GM12878 (cell line): ENCODE measurements around the gene SETSIP. TPM values are rescaled to one million over a fixed set of nuclear protein-coding genes. Genes with fewer than 3 reads are reported as not detected.

Experiments used
- ATAC-seq: fragments of 200-7000 bp; cut with Tn5 transposase; 3 replicates; pipeline ENCODE4 v1.9.1; 2020; ENCODE audit warnings: mild to moderate bottlenecking, moderate library complexity
- BruUV-seq: library from RNA; stranded (reverse); fragments of 400-500 nt; replicated peaks from 2 replicates; lab custom pipeline; 2021; lab: Mats Ljungman, UMichigan
- CTCF ChIA-PET: fragments of 300-600 bp; sonication (Branson Sonifier 250); formaldehyde crosslinking; extraction: SDS; loops from one replicate; lab custom pipeline; 2021; ENCODE audit warnings: inconsistent platforms; lab: Yijun Ruan, JAX
- POLR2A ChIA-PET: fragments of 350-600 bp; formaldehyde crosslinking; extraction: SDS; loops from one replicate; lab custom pipeline; 2021; ENCODE audit warnings: inconsistent platforms; lab: Charles Lee
- RAD21 ChIA-PET: fragments of 300-600 bp; sonication (Branson Sonifier 250); formaldehyde crosslinking; loops from one replicate; lab custom pipeline; 2023; ENCODE audit warnings: antibody characterized with exemption; ENCODE audit not compliant: unreplicated experiment; lab: Charles Lee
- SMC1A ChIA-PET: fragments of 300-600 bp; sonication (Branson Sonifier 250); formaldehyde crosslinking; loops from one replicate; lab custom pipeline; 2023; ENCODE audit not compliant: unreplicated experiment, uncharacterized antibody; lab: Charles Lee
- DNase-seq: peaks from one replicate; pipeline ENCODE4 v3.0.0-alpha.2; 2011; ENCODE audit warnings: low read depth, low spot score
- FAIRE-seq: peaks from 3 replicates; lab custom pipeline; 2011; peaks lifted over from hg19 to GRCh38; lab: Jason Lieb, UNC
- H2AFZ ChIP-seq: 2 replicates; pipeline ENCODE4 v1.6.0; 2011; ENCODE audit warnings: low read depth, low read length, control low read depth; ENCODE audit not compliant: control insufficient read depth
- H3K27ac ChIP-seq: 2 replicates; pipeline ENCODE4 v1.5.1; 2011; ENCODE audit warnings: control low read depth; ENCODE audit not compliant: control insufficient read depth, insufficient read depth
- H3K27me3 ChIP-seq, 2 experiments: replicated peaks in 1 of 2; 2 replicates each; pipeline versions ENCODE4 v1.6.0 to v1.6.1; 2011; ENCODE audit warnings: low read length in 1 of 2; ENCODE audit not compliant: control insufficient read depth in 2 of 2, insufficient read depth in 2 of 2
- H3K36me3 ChIP-seq, 2 experiments: 2 replicates each; pipeline ENCODE4 v1.5.1; 2011; ENCODE audit warnings: low read length in 1 of 2; ENCODE audit not compliant: control insufficient read depth in 2 of 2, insufficient read depth in 2 of 2
- H3K4me1 ChIP-seq: 2 replicates; pipeline ENCODE4 v1.6.1; 2011; ENCODE audit warnings: mild to moderate bottlenecking, low read length, moderate library complexity, mixed read lengths; ENCODE audit not compliant: control insufficient read depth, insufficient read depth
- H3K4me2 ChIP-seq: 2 replicates; pipeline ENCODE4 v1.6.0; 2011; ENCODE audit warnings: control low read depth; ENCODE audit not compliant: control insufficient read depth, insufficient read depth
- H3K4me3 ChIP-seq: fragments of 200-600 bp; sonication (generic); 2 replicates; pipeline ENCODE4 v1.5.1; 2016
- H3K79me2 ChIP-seq: 2 replicates; pipeline ENCODE4 v1.6.0; 2011; ENCODE audit warnings: low read length; ENCODE audit not compliant: control insufficient read depth, insufficient read depth
- H3K9ac ChIP-seq: 2 replicates; pipeline ENCODE4 v1.8.0; 2011; ENCODE audit warnings: low read length, control low read depth, mixed read lengths; ENCODE audit not compliant: control insufficient read depth, insufficient read depth
- H3K9me3 ChIP-seq: replicated peaks from 3 replicates; pipeline ENCODE4 v1.5.1; 2011; ENCODE audit warnings: mild to moderate bottlenecking, low read length; ENCODE audit not compliant: control insufficient read depth, insufficient read depth
- H4K20me1 ChIP-seq: 2 replicates; pipeline ENCODE4 v1.6.0; 2011; ENCODE audit not compliant: control insufficient read depth, insufficient read depth
- ASH2L ChIP-seq: fragments of 300-600, 200-600 bp; sonication (generic); IDR thresholded peaks from 2 replicates; pipeline ENCODE4 v1.6.1; 2017; ENCODE audit warnings: low read depth, mild to moderate bottlenecking, borderline replicate concordance
- BCL11A ChIP-seq: IDR thresholded peaks from 2 replicates; pipeline ENCODE4 v1.6.1; 2011; ENCODE audit warnings: low read depth, low read length
- CBFB ChIP-seq: IDR thresholded peaks from 2 replicates; pipeline ENCODE4 v1.6.1; 2016; ENCODE audit warnings: antibody characterized with exemption, low read depth
- EZH2 ChIP-seq: IDR thresholded peaks from 2 replicates; pipeline ENCODE4 v1.6.1; 2012; ENCODE audit warnings: low read depth, mild to moderate bottlenecking, control low read depth, inconsistent platforms, low read length, borderline replicate concordance; ENCODE audit not compliant: control insufficient read depth
- IRF4 ChIP-seq: IDR thresholded peaks from 2 replicates; pipeline ENCODE4 v1.6.1; 2011; ENCODE audit warnings: low read depth, low read length
- NR2F1 ChIP-seq: fragments of 450-650 bp; conservative IDR thresholded peaks from 2 replicates; pipeline ENCODE4 v1.6.1; 2017; ENCODE audit warnings: mild to moderate bottlenecking
- PAX5 ChIP-seq: IDR thresholded peaks from 2 replicates; pipeline ENCODE4 v1.6.1; 2011; ENCODE audit warnings: low read depth, low read length, borderline replicate concordance
- RB1 ChIP-seq: fragments of 450-650 bp; formaldehyde crosslinking; IDR thresholded peaks from 2 replicates; pipeline ENCODE4 v1.6.1; 2017; ENCODE audit warnings: mild to moderate bottlenecking, borderline replicate concordance
- SMARCA5 ChIP-seq: fragments of 450-650 bp; IDR thresholded peaks from 2 replicates; pipeline ENCODE4 v1.6.1; 2017; ENCODE audit warnings: mild to moderate bottlenecking
- TBL1XR1 ChIP-seq: IDR thresholded peaks from 2 replicates; pipeline ENCODE4 v1.6.1; 2012; ENCODE audit warnings: low read depth, low read length, improper control_type of control experiment
- YBX1 ChIP-seq: fragments of 450-650 bp; IDR thresholded peaks from 2 replicates; pipeline ENCODE4 v1.6.1; 2016; ENCODE audit warnings: antibody characterized with exemption
- ZBTB4 ChIP-seq: fragments of 450-650 bp; formaldehyde crosslinking; IDR thresholded peaks from 2 replicates; pipeline ENCODE4 v1.4.0; 2022; ENCODE audit warnings: mild to moderate bottlenecking, moderate library complexity
- ZNF207 ChIP-seq: fragments of 450-650 bp; IDR thresholded peaks from 2 replicates; pipeline ENCODE4 v1.6.1; 2014; ENCODE audit warnings: antibody characterized with exemption, mild to moderate bottlenecking, borderline replicate concordance
- ZNF274 ChIP-seq: IDR thresholded peaks from one replicate; pipeline ENCODE4 v1.8.0; 2011; ENCODE audit not compliant: insufficient read length, insufficient read depth
- WGBS: methylation state at CpG from one replicate; pipeline ENCODE4 v1.1.6; 2016; ENCODE audit warnings: low lambda C conversion rate; ENCODE audit not compliant: insufficient replicate concordance, insufficient coverage; ENCODE audit errors: missing lambda C conversion rate; 5-methylcytosine and 5-hydroxymethylcytosine counted together
- in situ Hi-C: fragments of 300-500 bp; cut with MboI; formaldehyde crosslinking; loops from 9 replicates; pipeline ENCODE4 v1.14.3; 2018; ENCODE audit warnings: mixed read lengths
- intact Hi-C: fragments of 100-400 bp; cut with micrococcal nuclease; formaldehyde crosslinking; loops from one replicate; pipeline ENCODE4 v1.14.2; 2022; ENCODE audit not compliant: unreplicated experiment
- polyA plus RNA-seq, 11 experiments: library from polyadenylated mRNA; depleted of rRNA in 4 of 11; unstranded in 6 of 11; stranded (reverse) in 5 of 11; fragments of >200 nt; fragmentation: Nextera tagmentation in 4 of 11; fragmentation: Illumina TruSeq in 1 of 11; extraction: Ambion mirVana in 4 of 11; extraction: Trizol in 1 of 11; gene quantifications; 1 replicate in 1 of 11; 2 replicates in 10 of 11; pipeline versions ENCODE4 v1.2.1 to v1.2.3, GENCODE V29; 2011 to 2016; ENCODE audit warnings: inconsistent platforms in 2 of 11, missing spikeins in 2 of 11, low read depth in 1 of 11
- total RNA-seq, 4 experiments: library from RNA; depleted of rRNA in 3 of 4; stranded (reverse); fragments of >200 nt in 3 of 4; fragmentation: Illumina TruSeq in 1 of 4; extraction: Trizol in 1 of 4; gene quantifications; 2 replicates each; pipeline versions ENCODE4 v1.2.1 to v1.2.3, GENCODE V29; 2013 to 2021
- TF ChIP-seq, protein P1 (sequence below): fragments of 450-650 bp; IDR thresholded peaks from 2 replicates; pipeline ENCODE4 v1.6.1; 2017; ENCODE audit warnings: mild to moderate bottlenecking, low read depth, inconsistent platforms; ENCODE audit not compliant: poor library complexity, severe bottlenecking
- TF ChIP-seq, protein P2 (sequence below): fragments of 450-650 bp; IDR thresholded peaks from 2 replicates; pipeline ENCODE4 v1.6.1; 2017; ENCODE audit warnings: antibody characterized with exemption, mild to moderate bottlenecking, moderate library complexity
- TF ChIP-seq, protein P3 (sequence below): IDR thresholded peaks from 2 replicates; pipeline ENCODE4 v1.6.1; 2012; ENCODE audit warnings: low read depth, low read length, improper control_type of control experiment

Gene SETSIP
- total and polyA plus RNA-seq, 10 of the 15 experiments (the other 5 are each of a cell fraction or from before 2014, with no cell fraction given) = 0.15 to 0.46 (median 0.23) TPM; not detected in 2

DNA sequence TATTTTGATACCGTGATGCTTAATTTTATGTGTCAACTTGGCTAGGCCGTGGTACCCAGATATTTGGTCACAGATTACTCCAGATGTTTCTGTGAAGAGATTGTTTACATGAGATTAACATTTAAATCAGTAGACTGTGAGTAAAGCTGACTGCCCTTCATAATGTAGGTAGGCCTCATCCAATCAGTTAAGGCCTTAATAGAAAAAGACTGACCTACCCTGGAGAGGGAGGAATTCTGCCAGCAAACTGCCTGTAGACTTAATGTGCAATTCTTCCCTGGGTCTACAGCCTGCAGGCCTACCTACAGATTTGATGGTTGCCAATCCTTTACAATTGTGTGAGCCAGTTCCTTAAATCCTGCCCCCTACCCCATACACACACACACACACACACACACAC is 4.3 kb downstream of the SETSIP start (continued):
- TF ChIP-seq, protein P1, sequence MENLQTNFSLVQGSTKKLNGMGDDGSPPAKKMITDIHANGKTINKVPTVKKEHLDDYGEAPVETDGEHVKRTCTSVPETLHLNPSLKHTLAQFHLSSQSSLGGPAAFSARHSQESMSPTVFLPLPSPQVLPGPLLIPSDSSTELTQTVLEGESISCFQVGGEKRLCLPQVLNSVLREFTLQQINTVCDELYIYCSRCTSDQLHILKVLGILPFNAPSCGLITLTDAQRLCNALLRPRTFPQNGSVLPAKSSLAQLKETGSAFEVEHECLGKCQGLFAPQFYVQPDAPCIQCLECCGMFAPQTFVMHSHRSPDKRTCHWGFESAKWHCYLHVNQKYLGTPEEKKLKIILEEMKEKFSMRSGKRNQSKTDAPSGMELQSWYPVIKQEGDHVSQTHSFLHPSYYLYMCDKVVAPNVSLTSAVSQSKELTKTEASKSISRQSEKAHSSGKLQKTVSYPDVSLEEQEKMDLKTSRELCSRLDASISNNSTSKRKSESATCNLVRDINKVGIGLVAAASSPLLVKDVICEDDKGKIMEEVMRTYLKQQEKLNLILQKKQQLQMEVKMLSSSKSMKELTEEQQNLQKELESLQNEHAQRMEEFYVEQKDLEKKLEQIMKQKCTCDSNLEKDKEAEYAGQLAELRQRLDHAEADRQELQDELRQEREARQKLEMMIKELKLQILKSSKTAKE = no peak
- TF ChIP-seq YBX1 = no peak
- TF ChIP-seq, protein P2, sequence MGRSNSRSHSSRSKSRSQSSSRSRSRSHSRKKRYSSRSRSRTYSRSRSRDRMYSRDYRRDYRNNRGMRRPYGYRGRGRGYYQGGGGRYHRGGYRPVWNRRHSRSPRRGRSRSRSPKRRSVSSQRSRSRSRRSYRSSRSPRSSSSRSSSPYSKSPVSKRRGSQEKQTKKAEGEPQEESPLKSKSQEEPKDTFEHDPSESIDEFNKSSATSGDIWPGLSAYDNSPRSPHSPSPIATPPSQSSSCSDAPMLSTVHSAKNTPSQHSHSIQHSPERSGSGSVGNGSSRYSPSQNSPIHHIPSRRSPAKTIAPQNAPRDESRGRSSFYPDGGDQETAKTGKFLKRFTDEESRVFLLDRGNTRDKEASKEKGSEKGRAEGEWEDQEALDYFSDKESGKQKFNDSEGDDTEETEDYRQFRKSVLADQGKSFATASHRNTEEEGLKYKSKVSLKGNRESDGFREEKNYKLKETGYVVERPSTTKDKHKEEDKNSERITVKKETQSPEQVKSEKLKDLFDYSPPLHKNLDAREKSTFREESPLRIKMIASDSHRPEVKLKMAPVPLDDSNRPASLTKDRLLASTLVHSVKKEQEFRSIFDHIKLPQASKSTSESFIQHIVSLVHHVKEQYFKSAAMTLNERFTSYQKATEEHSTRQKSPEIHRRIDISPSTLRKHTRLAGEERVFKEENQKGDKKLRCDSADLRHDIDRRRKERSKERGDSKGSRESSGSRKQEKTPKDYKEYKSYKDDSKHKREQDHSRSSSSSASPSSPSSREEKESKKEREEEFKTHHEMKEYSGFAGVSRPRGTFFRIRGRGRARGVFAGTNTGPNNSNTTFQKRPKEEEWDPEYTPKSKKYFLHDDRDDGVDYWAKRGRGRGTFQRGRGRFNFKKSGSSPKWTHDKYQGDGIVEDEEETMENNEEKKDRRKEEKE = no peak
- no peak for TF ChIP-seq IRF4
- no peak for TF ChIP-seq ZNF274

- ChIA-PET SMC1A (no interaction called here), CTCF (no interaction called here), POLR2A (no interaction called here), RAD21 (no interaction called here)
- no peaks in the 10 kb centered on the region for H3K79me2 ChIP-seq
- no peaks in the 10 kb centered on the region for H3K36me3 ChIP-seq
- no peak for FAIRE-seq
- H4K20me1 ChIP-seq = no peaks in the 10 kb centered on the region
- DNase-seq = no peak
- in situ Hi-C loops = no loop called here
- H2AFZ ChIP-seq = no peak overlapping the region
- no TSS peak for BruUV-seq
- H3K27ac ChIP-seq = no peak overlapping the region
- H3K27me3 ChIP-seq = no peaks in the 10 kb centered on the region
- H3K4me2 ChIP-seq = no peak overlapping the region
- WGBS = 63% methylated on average over 8 of the region's 8 CpGs
- ATAC-seq = no peak
- no peaks in the 10 kb centered on the region for H3K9me3 ChIP-seq
- no peaks in the 10 kb centered on the region for H3K4me1 ChIP-seq
- H3K9ac ChIP-seq = no peak overlapping the region
- intact Hi-C loops = no loop called here
- no peak overlapping the region for H3K4me3 ChIP-seq
- TF ChIP-seq ASH2L (no peak), BCL11A (no peak), ZBTB4 (CRISPR knock-in tag) (no peak), SMARCA5 (no peak), NR2F1 (no peak), YBX1 (no peak), ZNF207 (no peak), PAX5 (no peak), TBL1XR1 (no peak), RB1 (no peak), EZH2 (no peak), CBFB (no peak)
- TF ChIP-seq, protein P3, sequence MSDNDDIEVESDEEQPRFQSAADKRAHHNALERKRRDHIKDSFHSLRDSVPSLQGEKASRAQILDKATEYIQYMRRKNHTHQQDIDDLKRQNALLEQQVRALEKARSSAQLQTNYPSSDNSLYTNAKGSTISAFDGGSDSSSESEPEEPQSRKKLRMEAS = no peak
Measured at GRCh38 chr1:92066321-92066720, 8.9 kb downstream of the SETSIP start.
